NK-92 (cell line): ENCODE results near the gene NBEAL2.
"Not testable (repeated sequence)": the region's sequence is repeated elsewhere in the genome, so short reads cannot be mapped to it uniquely, and the experiment has no call there.

ENCODE experiments used
- DNase-seq: peaks from one replicate; lab custom pipeline; 2025; ENCODE audit not compliant: unreplicated experiment; lab: John Stamatoyannopoulos, UW

The NBEAL2 gene

DNA sequence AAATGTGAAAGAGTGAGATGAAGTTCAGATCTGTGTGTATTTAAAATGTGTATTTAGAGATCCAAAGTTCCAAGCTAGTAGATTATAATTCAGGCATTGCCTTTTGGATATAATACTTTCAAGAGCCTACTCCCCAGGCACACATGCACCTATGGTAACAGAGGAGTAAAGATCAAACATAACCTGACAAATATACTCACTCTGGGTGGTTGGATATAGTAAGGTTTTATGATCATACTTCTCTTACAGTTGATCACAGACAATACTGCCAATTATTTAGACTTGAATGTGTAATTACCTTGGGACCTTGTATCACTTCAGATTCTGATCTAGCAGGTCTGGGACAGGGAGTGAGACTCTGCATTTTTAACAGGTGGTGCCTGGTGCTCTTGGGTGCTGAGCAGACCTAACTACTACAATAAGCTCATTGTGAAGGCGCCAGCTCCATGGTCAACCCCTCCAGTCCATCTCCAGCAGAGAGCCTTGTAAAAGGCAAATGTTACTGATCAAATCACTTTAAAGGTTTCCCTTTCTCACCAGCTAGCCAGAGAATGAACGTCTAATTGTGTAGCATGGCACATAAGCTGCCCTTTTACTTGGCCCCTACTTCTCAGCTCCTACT lies 55.5 kb downstream of the NBEAL2 start:
- DNase-seq, result no peak

DNA sequence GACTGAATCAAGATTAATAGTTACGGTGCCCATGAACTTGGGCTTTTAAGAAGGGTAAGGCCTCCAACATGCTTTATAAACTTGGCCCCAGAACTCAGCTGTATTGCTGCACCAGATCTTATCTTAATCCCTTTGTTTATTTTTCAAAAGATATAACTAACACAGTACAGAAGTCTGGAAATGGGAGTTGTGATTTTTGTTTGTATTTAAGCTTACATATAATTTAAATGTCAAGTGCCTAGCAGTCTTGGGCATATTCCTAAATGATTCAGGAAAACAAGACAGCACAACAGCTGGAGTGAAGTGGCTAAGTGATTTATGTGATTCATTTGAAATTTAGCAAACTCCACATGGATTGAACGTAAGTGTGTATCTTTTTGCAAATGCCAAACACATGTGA lies 56.2 kb downstream of the NBEAL2 start:
- DNase-seq, result no peak

DNA sequence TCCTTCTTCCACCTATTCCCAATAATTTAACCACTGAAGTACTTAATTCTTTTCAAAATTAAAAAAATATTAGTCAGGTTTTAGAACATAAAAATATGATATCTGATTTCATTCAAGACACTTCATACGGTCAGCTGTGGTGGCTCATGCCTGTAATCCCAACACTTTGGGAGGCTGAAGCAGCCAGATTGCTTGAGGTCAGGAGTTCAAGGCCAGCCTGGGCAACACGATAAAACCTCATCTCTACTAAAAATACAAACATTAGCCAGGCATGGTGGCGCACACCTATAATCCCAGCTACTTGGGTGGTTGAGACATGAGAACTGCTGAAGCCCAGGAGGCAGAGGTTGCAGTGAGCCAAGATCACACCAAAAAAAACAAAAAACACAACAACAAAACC lies 56.7 kb downstream of the NBEAL2 start:
- DNase-seq, result no peak

DNA sequence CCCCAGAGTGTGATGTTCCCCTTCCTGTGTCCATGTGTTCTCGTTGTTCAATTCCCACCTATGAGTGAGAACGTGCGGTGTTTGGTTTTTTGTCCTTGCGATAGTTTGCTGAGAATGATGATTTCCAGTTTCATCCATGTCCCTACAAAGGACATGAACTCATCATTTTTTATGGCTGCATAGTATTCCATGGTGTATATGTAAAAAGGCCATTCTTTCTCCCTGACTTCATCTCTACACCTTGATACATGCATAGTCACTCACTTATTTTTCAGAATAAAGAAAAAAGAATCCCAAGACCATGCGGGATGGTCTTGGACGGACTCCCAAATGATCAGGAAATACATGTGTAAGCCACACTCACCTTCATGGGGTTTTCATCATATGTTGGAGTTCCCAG lies 57.8 kb downstream of the NBEAL2 start:
- DNase-seq, result not testable (repeated sequence)

DNA sequence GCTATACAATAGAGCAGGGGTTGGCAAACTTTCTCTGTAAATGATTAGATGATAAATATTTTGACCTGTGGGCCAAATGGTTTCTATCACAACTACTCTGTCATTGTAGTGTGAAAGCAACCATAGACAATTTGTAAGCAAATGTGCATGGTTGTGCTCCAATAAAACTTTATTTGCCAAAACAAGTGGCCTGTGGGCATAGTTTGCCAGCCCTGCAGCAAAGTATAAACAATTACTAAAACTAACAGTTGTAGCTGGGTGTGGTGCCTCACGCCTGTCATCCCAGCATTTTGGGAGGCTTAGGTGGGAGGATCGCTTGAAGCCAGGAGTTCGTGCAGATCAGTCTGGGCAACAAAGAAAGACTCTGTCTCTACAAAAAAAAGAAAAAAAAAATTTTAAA lies 61.6 kb downstream of the NBEAL2 start:
- DNase-seq, result no peak

DNA sequence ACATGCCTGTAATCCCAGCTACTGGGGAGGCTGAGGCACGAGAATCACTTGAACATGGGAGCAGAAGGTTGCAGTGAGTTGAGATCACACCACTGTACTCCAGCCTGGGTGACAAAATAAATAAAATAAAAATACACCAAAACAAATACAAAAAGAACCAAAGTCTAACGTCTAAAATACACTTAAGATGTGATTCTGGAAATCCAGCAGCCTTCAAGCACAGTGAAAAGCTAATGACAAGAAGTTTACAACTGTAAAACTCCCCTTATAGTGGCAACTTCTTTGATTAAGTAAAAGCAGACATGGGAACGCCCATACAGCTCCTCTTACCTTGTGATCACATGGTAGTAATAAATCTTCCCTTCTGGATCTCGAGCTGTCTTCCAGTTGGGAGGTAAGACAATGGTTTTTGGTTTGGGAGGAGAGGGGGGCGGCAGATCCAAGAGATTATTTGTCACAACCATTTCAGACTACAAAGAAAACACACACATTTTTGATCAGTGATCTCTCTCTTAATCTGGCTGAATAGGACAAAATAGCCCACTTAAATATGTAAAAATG lies 62.8 kb downstream of the NBEAL2 start:
- no peak for DNase-seq

DNA sequence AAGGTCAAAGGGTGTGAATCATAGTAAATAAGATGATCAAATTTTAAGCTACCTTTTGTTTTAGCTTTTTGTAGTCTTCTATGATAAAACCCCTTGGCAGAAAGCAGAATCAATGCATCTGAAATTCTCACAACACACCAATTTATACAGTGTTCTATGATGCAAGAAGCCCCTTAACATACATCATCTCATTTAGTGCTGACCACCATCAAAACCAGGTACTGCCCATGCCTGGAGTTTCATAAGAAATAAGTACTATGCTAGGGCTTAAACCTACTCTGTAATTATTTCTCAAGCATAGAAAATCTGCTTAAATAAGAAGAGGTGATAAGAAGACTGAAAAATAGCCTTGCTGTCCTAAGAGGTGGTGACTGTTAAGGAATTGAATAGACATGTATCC lies 67.6 kb downstream of the NBEAL2 start:
- no peak for DNase-seq

DNA sequence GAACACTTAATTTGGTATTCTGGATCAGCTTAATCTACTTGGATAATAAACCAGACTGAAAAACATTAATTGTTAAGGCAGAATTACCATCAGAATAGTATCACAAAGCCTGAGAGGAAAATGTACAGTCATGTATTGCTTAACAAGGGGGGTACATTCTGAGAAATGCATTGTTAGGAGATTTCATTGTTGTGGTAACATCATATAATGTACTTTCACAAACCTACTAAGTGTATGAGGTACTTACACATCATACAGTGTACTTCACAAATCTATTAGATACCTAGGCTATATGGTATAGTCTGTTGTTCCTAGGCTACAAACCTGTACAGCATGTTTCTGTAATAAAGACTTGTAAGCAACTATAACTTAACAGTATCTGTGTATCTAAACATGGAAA lies 68.2 kb downstream of the NBEAL2 start:
- DNase-seq, result no peak

DNA sequence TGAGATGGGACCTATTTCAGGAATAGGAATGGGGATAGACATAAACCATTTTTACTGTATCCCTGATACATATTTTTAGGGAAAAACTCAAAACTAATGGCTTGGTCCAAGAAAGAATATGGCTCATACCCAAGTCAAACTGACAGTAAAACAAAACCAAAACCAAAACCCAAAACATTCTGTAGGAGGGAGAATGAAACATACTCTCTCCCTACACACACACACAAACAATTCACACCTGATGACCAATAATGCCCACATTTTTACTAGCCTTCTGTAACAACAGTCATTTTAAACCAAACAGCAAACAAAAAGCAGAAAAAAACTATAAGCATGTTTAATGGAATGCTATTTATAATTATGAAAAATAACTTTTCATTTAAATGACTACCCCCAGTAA lies 74.9 kb downstream of the NBEAL2 start:
- no peak for DNase-seq

DNA sequence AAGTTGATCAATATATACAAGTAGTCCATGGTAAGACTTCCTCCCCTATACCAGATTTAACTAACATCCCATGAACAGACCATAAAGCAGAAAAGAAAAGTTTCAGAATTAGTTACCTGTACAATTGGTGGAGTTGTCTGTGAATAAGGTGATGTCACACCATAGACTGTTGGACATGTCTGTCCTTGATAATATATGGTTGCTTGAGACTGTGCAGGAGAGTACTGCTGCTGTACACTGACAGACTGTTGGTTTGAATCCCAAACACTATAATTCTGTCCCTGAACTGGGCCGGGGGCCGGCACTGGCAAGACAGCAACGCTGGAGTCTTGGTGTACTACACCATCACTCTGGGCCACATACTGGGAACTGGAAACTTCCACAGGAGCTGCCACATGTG lies 77.2 kb downstream of the NBEAL2 start:
- no peak for DNase-seq

DNA sequence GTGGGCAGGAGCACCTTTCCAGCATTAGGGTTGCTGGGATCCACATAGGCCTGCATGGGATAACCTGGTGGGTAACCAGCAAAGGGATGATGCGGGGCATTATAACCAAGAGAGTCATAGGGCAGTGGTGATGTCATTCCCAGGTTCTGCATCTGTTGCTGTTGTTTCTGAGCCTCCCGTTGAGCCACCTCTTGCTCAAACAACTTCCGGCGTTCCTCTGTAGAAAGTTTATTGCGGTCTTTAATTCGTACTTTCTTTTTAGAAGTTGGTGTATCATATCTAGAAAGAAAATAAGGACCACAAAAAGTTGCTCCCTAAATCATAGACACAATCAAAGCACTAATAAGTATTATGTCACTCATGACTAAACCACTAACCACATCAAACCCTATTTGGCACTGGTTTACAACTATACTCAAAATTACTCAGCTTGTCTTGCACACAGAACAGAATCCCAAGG lies 77.8 kb downstream of the NBEAL2 start:
- no peak for DNase-seq
